GM12892 (cell line): ENCODE measurements around the gene SLC7A4.

Experiments
- POLR2AphosphoS5 ChIP-seq: IDR thresholded peaks from 2 replicates; pipeline ENCODE4 v1.6.1; 2011; ENCODE audit warnings: low read depth, low read length, control low read depth
- TAF1 ChIP-seq: IDR thresholded peaks from 2 replicates; pipeline ENCODE4 v1.6.1; 2011; ENCODE audit warnings: low read depth, mild to moderate bottlenecking, control low read depth, low read length, borderline replicate concordance

GRCh38 chr22:21043860-21044535, 11.6 kb upstream of the SLC7A4 start:
- TF ChIP-seq TAF1 (no peak), POLR2AphosphoS5 (no peak)
